Fibroblast of skin of back (primary cell): ENCODE data around the gene BRSK2.
"Not testable (repeated sequence)": the region's sequence is repeated elsewhere in the genome, so short reads cannot be mapped to it uniquely, and the experiment has no call there.

Source experiments
- DNase-seq: peaks from one replicate; pipeline ENCODE4 v3.0.0-alpha.2; 2013

Gene BRSK2

GRCh38 chr11:1501421-1502167 is 111.9 kb downstream of the BRSK2 start:
- no peak for DNase-seq

DNA sequence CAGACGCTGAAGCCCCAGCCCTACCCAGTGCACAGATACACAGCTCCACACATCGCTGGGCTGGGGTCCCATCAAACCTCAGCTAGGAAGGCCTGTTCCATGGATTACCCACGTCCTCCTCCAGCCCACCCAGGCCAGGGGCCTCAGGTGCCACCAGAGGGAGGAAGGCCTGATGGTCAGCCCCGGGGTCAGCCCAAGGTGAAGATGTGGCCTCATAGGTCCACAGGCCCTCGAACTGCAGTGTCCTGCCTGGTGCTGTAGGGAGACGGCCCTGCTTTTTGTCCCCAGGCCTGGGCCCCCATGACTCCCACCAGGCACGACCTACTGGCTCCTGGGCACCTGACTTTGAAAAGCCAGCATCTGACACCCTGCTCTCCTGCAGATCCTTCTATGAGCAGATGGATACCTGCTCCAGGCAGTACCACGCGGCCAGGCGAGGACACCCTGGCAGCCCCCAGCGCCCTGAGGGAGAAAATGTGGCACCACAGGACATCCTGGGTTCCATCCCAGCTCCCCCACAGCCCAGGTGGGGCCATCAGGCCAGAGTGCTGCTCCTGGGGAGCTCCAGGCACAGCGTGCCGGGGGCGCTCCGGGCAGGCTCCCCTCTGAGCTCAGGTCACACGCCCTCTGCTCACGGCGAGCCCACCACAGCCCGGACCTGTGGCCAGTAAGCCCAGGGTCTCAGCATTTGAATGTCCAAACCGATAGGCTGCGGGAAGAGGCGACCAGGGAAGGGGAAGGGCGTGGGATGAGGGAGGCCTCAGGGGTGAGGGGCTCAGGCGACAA is 112.6 kb downstream of the BRSK2 start:
- DNase-seq, result no peak

GRCh38 chr11:1502954-1503707 is 113.4 kb downstream of the BRSK2 start:
- peak; percentile 13 for DNase-seq

DNA sequence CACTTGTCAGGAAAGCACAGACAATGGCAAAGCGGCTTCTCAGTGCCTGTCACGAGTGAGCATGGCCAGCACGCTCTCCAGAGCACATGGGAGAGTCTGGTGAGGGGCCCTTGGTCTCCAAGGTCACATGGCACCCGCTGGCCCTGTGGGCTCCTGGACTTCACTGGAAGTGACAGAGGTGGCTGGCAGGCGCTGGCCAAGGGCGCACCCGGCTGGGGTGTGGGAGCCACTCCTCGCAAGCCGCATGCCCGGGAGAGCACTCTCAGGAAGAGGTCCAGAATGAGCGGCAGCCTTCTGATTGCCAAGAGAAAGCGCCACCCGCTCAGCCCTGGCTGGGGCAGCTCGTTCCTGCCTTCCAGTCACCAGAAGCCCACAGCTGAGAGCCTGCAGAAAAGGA is 114.0 kb downstream of the BRSK2 start:
- no peak for DNase-seq

GRCh38 chr11:1504138-1504537 is 114.4 kb downstream of the BRSK2 start:
- no peak for DNase-seq

DNA sequence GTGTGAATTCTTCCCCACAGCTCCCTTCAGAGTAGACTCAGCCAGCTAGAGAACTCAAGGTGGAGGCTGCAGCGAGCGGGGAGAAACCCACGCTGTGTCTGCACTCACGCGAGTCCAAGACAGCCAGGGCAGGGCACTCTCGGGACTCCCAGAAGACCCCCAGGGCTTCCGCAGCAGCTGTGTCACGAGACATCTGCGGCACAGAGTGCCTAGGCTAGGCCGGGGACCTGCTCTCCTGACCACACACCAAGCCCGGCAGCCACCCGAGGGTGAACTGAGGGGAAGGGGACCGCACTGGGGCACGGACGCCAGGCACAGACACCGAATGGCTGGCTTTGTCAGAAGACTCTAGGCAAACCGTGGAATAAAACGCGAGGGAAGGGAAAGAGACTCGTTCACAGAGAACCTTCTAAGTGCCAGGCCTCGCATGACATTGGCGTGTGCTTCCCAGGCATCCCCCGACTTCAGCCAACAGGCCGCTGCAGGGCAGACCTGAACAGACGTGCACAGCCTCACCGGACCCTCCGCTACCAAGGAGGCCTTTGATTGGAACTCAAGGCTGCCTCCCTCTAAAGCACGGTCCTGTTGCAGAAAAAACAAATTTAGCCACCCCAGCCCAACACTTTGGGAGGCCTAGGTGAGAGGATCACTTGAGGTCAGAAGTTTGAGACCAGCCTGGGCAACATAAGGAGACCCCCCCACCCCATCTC is 115.0 kb downstream of the BRSK2 start:
- DNase-seq, result no peak

DNA sequence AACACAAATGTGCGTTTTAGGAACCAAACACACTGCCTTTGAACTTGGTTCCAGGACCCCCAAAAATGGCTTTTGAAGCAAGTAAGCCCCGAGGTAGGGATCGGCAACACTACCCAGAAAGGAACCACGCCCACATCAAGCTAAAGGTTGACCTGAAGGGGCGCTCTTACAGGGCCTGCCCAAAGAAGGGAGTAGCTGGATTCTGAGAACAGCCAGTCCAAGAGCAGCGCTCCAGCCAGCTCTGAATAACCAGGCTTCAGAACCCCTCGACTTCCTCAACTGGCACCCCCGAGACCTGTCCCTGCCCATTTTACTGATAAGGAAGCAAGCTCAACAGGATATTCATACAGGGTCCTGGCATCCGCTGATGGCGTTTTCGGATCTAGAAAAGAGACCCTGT is 115.7 kb downstream of the BRSK2 start:
- no peak for DNase-seq

GRCh38 chr11:1506981-1507380 is 117.2 kb downstream of the BRSK2 start:
- DNase-seq, result no peak

DNA sequence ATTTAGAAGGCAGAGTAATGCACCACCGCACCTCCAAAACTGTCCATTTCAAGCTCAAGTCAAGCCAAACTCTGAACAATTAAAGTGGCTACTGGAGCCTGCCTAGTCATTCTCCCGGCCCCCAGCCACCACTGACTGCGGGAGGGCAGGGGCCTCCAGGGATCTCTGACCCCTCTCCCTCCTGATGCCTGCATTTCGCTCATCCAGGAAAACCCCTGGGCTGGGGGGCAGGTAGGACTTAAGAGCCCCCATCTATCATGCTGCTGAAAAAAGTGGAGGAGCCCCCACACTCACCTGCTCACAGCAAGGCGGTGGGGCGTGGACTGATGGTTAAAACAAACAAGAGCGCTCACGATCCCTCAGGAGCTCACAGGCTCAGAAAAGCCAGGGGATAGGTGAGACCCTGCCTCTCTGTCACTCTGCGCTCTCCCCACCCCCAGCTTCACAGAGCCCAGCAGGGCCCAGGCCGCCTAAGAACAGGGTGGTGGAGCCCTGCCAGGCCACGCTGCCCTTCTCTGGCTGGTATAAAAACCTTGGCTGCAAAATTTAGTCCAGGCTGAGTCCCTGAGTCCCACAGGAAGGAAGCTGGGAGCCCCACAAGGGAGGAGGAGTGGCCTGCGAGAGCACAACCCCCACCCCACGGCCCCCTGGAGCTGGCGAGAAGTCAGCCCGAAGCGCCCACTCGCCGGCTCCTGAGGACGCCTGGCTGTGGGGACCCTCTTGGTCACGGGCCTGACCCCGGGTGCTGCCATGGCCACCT is 117.8 kb downstream of the BRSK2 start:
- DNase-seq, result peak; percentile 11

DNA sequence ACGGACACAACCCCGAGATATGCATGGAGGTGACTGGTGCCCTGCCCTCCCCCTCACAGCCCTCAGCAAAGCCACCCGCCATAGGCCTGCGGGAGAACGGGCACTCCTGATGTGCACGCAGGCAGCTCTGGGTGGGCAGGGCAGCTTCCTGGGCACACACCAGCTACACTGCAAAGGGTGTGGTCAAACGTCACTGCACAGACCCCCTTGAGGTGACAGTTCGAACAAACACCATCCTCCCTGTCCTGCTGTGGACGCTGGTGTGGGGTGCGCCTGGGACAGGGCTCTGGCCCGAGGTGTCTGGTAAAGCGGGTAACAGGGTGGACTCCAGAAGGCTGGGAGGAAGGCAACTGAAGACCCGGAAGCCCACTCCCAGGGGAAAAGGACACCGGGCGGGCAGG is 118.8 kb downstream of the BRSK2 start:
- no peak for DNase-seq

- DNase-seq, result no peak
Measured at GRCh38 chr11:1508986-1509385, 119.3 kb downstream of the BRSK2 start.

DNA sequence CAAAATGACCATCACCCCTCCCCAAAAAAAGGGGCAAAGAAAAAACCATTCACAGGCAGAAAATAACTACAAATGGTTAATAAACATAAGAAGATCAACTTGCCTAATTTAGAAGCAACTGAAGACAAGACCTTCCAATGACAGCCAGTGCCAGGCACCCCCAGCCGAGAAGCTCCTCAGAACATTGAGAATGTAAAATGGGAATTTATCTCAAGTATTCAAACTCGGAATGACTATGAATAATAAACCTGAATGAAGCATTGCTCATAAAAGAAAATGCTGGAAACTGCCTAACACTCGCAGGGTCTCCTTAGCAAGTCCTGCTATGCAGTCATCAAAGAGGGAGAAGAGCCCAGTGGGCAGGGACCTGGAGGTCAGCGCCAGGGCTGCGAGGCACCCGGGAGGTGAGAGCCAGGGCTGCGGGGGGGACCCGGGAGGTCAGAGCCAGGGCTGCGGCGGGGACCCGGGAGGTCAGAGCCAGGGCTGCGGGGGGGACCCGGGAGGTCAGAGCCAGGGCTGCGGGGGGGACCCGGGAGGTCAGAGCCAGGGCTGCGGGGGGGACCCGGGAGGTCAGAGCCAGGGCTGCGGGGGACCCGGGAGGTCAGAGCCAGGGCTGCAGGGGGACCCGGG is 120.0 kb downstream of the BRSK2 start:
- no peak for DNase-seq

DNA sequence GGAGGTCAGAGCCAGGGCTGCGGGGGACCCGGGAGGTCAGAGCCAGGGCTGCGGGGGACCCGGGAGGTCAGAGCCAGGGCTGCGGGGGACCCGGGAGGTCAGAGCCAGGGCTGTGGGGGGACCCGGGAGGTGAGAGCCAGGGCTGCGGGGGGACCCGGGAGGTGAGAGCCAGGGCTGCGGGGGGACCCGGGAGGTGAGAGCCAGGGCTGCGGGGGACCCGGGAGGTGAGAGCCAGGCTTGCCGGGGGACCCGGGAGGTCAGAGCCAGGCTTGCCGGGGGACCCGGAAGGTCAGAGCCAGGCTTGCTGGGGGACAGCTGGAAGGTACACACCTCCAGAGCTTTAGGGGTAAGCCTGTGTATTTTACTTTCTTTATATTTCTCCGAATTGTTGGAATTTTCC is 120.6 kb downstream of the BRSK2 start:
- DNase-seq, result not testable (repeated sequence)

GRCh38 chr11:1510928-1511327 is 121.2 kb downstream of the BRSK2 start:
- DNase-seq, result peak; percentile 19

- no peak for DNase-seq
Measured at GRCh38 chr11:1511937-1512496, 122.3 kb downstream of the BRSK2 start.
